ENCODE measurements around the gene LEUTX. TPM values are rescaled to one million over a fixed set of nuclear protein-coding genes. Genes with fewer than 3 reads are reported as not detected.

Gene LEUTX
- total RNA-seq, 1 experiment from 2014 or later = not detected

- H3K27me3 Mint-ChIP-seq (ENCODE audit: low read depth) = no peaks in the 10 kb centered on the region
- no peak overlapping the region for H4K91ac ChIP-seq (ENCODE audit: insufficient read length, low read depth, low read length)
Measured at GRCh38 chr19:39820696-39821095, 42.0 kb downstream of the LEUTX start.

More at GRCh38 chr19:39820696-39821095, 42.0 kb downstream of the LEUTX start:
- Mint-ChIP-seq H3K36me3 (ENCODE audit: insufficient read depth in 1 of 3, low read depth in 3 of 3) (peaks cover 0 to 16% (median 0%) of the 10 kb centered on the region in 3 experiments; a peak in 2 of 7 replicates), H3K27ac (no peak overlapping the region), H3K4me1 (peaks cover 3% of the 10 kb centered on the region in 2 experiments; a peak in 3 of 4 replicates), H3K4me3 (no peak overlapping the region), H3K9me3 (no peaks in the 10 kb centered on the region)
- H3K4me1 ChIP-seq (ENCODE audit: insufficient read depth, low read length) = no peaks in the 10 kb centered on the region
- H4K20me1 ChIP-seq (ENCODE audit: control insufficient read depth, insufficient read depth, insufficient read length) = no peaks in the 10 kb centered on the region
- no peak overlapping the region for H3K18ac ChIP-seq (ENCODE audit: insufficient read length, low read depth, low read length)
- H4K8ac ChIP-seq (replicated peaks; ENCODE audit: insufficient read length, low read depth, low read length) = no peak overlapping the region
- H3K27me3 ChIP-seq (ENCODE audit: insufficient read depth, low read length) = no peaks in the 10 kb centered on the region
- H2BK20ac ChIP-seq (ENCODE audit: low read depth, low read length, poor library complexity, severe bottlenecking) = no peak overlapping the region
- H3K14ac ChIP-seq (ENCODE audit: insufficient read depth, low read length) = no peak overlapping the region
- no peak overlapping the region for H3K9ac ChIP-seq (ENCODE audit: extremely low read depth, insufficient read length, low read length)
- H3K56ac ChIP-seq (ENCODE audit: insufficient read length, low read depth, low read length) = no peak overlapping the region
- no peak overlapping the region for H4K5ac ChIP-seq (ENCODE audit: insufficient read length, low read depth, low read length)
- H2AK5ac ChIP-seq (ENCODE audit: insufficient read length, low read length) = no peak overlapping the region
- TF ChIP-seq, protein P1, sequence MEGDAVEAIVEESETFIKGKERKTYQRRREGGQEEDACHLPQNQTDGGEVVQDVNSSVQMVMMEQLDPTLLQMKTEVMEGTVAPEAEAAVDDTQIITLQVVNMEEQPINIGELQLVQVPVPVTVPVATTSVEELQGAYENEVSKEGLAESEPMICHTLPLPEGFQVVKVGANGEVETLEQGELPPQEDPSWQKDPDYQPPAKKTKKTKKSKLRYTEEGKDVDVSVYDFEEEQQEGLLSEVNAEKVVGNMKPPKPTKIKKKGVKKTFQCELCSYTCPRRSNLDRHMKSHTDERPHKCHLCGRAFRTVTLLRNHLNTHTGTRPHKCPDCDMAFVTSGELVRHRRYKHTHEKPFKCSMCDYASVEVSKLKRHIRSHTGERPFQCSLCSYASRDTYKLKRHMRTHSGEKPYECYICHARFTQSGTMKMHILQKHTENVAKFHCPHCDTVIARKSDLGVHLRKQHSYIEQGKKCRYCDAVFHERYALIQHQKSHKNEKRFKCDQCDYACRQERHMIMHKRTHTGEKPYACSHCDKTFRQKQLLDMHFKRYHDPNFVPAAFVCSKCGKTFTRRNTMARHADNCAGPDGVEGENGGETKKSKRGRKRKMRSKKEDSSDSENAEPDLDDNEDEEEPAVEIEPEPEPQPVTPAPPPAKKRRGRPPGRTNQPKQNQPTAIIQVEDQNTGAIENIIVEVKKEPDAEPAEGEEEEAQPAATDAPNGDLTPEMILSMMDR (conservative IDR thresholded peaks at IDR 0.05) = no peak
- WGBS (ENCODE audit: extremely low coverage, insufficient read length, low lambda C conversion rate) = no CpG with 5 or more reads among the region's 6 CpGs
- H3K23ac ChIP-seq (ENCODE audit: insufficient read length, low read depth, low read length) = no peak overlapping the region
- no peak overlapping the region for H3K4ac ChIP-seq (ENCODE audit: low read depth, low read length)
- H3K79me2 ChIP-seq (ENCODE audit: insufficient read depth, low read length) = no peaks in the 10 kb centered on the region
- no peak overlapping the region for H2BK12ac ChIP-seq (ENCODE audit: insufficient read length, low read depth, low read length)
- no peak overlapping the region for H3K4me2 ChIP-seq (ENCODE audit: insufficient read depth, insufficient read length, low read length)
- no peak overlapping the region for H3T11ph ChIP-seq (ENCODE audit: low read length)
- DNase-seq = no peak
- no peak overlapping the region for H2AFZ ChIP-seq (ENCODE audit: low read length)
- peaks cover 8% of the 10 kb centered on the region for H3K23me2 ChIP-seq (ENCODE audit: insufficient read length, low read depth, low read length, poor library complexity, severe bottlenecking)
- H3K79me1 ChIP-seq (ENCODE audit: insufficient read depth, low read depth, low read length, poor library complexity, severe bottlenecking) = no peaks in the 10 kb centered on the region
- H3K9me3 ChIP-seq (ENCODE audit: control insufficient read depth, low read depth, low read length) = no peaks in the 10 kb centered on the region
- no peak overlapping the region for H2BK120ac ChIP-seq (ENCODE audit: low read depth, low read length, poor library complexity, severe bottlenecking)
- no peak overlapping the region for H2BK15ac ChIP-seq (ENCODE audit: low read depth, low read length)
- no peak overlapping the region for H3K27ac ChIP-seq (ENCODE audit: insufficient read length, low read depth, low read length)
- no peak overlapping the region for H2BK5ac ChIP-seq (ENCODE audit: insufficient read length, low read length)

Data from H9 (cell line).